Uterus (tissue), 4 donors: ENCODE results near the gene NTRK3. TPM values are rescaled to one million over a fixed set of nuclear protein-coding genes. Genes with fewer than 3 reads are reported as not detected.

Experiments
- DNase-seq, 2 donors: peaks; one replicate each; pipeline ENCODE4 v3.0.0-alpha.2; 2019 to 2020
- H3K27ac ChIP-seq, 2 donors: fragments of 200-600 bp; sonication (generic); 1 replicate in 1 of 2; 2 replicates in 1 of 2; pipeline ENCODE4 v1.5.1; 2016 to 2018
- H3K27me3 ChIP-seq, 2 donors: fragments of 200-600 bp; sonication (generic); one replicate each; pipeline ENCODE4 v1.5.1; 2018 to 2019; ENCODE audit warnings: control low read depth in 1 of 2
- H3K36me3 ChIP-seq, 2 donors: fragments of 200-600 bp; sonication (generic); one replicate each; pipeline ENCODE4 v1.5.1; 2019; ENCODE audit warnings: control low read depth in 1 of 2
- H3K4me1 ChIP-seq, 2 donors: fragments of 200-600 bp; sonication (generic); one replicate each; pipeline ENCODE4 v1.5.1; 2018 to 2019; ENCODE audit warnings: control low read depth in 1 of 2
- H3K4me3 ChIP-seq, 2 donors: fragments of 200-600 bp; sonication (generic); 1 replicate in 1 of 2; 2 replicates in 1 of 2; pipeline ENCODE4 v1.5.1; 2018 to 2019; ENCODE audit warnings: mild to moderate bottlenecking in 1 of 2
- H3K9me3 ChIP-seq, 2 donors: fragments of 200-600 bp; sonication (generic); one replicate each; pipeline ENCODE4 v1.5.1; 2019; ENCODE audit warnings: control low read depth in 1 of 2
- POLR2A ChIP-seq, 2 donors: fragments of 450-650 bp; IDR thresholded peaks; one replicate each; pipeline ENCODE4 v1.6.1; 2016; ENCODE audit warnings: antibody characterized with exemption in 2 of 2, mild to moderate bottlenecking in 1 of 2, moderate library complexity in 1 of 2
- intact Hi-C: fragments of 100-400 bp; cut with DNase I; formaldehyde crosslinking; loops from one replicate; pipeline ENCODE4 v1.15.1; 2023; ENCODE audit warnings: low total_unique reads
- total RNA-seq, 4 donors: library from RNA; depleted of rRNA in 3 of 4; stranded (reverse); fragments of >200 nt in 3 of 4; gene quantifications; one replicate each; pipeline versions ENCODE4 v1.1.0 to v1.2.4, GENCODE V29; 2014 to 2023
- TF ChIP-seq, protein P1 (sequence below), 4 experiments: fragments of 200-600 bp in 2 of 4; fragments of 450-650 bp in 2 of 4; sonication (generic) in 2 of 4; IDR thresholded peaks; one replicate each; pipeline ENCODE4 v1.5.1; 2016 to 2019; ENCODE audit warnings: antibody characterized with exemption in 4 of 4, mild to moderate bottlenecking in 2 of 4, moderate library complexity in 1 of 4
- donor health status: DM: yes; HTN: yes; CAD: no.

The NTRK3 gene
- total RNA-seq, 4 donors from 2014 or later = 6.9 to 47.0 (median 32.5) TPM

DNA sequence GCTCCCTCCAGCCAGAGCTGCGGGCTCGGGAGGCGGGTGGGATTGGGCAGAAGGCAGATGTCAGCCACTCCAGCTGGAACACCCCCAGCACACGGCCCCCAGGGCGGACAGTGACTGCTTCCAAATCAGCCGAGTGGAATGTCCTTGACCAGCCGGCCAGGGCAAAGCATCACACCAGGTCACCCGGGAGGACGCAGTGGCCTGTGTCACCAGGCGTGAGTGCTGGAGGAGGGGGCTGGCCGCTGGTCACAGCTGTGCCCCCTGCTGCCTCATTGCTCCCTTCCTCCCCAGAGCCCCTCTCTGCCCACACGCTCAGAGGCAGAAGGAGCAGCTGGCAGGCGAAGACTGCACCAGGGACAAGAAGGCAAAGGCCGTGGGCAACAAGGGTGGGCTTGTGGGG, 33.5 kb downstream of the NTRK3 start:
- TF ChIP-seq POLR2A (IDR thresholded peaks at IDR 0.05) = no peak
- TF ChIP-seq, protein P1, sequence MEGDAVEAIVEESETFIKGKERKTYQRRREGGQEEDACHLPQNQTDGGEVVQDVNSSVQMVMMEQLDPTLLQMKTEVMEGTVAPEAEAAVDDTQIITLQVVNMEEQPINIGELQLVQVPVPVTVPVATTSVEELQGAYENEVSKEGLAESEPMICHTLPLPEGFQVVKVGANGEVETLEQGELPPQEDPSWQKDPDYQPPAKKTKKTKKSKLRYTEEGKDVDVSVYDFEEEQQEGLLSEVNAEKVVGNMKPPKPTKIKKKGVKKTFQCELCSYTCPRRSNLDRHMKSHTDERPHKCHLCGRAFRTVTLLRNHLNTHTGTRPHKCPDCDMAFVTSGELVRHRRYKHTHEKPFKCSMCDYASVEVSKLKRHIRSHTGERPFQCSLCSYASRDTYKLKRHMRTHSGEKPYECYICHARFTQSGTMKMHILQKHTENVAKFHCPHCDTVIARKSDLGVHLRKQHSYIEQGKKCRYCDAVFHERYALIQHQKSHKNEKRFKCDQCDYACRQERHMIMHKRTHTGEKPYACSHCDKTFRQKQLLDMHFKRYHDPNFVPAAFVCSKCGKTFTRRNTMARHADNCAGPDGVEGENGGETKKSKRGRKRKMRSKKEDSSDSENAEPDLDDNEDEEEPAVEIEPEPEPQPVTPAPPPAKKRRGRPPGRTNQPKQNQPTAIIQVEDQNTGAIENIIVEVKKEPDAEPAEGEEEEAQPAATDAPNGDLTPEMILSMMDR (IDR thresholded peaks at IDR 0.05) = no peak
- no peak for DNase-seq
- H3K27ac ChIP-seq = no peak overlapping the region
- intact Hi-C loops = no loop called here
- no peaks in the 10 kb centered on the region for H3K27me3 ChIP-seq
- no peaks in the 10 kb centered on the region for H3K4me1 ChIP-seq
- no peaks in the 10 kb centered on the region for H3K9me3 ChIP-seq
- no peak overlapping the region for H3K4me3 ChIP-seq
- H3K36me3 ChIP-seq = no peaks in the 10 kb centered on the region

DNA sequence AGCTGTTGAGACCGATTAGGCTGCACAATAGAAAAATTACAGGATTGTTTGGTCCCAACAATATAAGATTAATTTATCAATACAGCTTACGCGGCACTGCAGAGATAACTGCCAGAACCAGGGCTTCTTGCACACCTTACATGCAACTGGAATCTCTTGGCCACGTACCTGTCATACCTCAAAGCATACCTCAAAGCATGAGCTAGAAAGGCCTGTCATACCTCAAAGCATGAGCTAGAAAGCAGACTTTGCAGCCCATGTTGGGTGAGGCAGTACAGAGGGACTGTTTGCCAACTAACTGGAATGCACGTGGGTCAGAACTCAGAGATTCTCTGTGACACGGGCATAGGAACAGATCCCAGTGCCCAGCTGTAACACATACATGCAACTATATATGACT, 34.7 kb downstream of the NTRK3 start:
- Histone ChIP-seq H3K4me1 (no peaks in the 10 kb centered on the region), H3K27ac (no peak overlapping the region), H3K27me3 (no peaks in the 10 kb centered on the region), H3K9me3 (no peaks in the 10 kb centered on the region), H3K4me3 (no peak overlapping the region), H3K36me3 (no peaks in the 10 kb centered on the region)
- DNase-seq = no peak
- intact Hi-C loops = no loop called here
- TF ChIP-seq, protein P1 (IDR thresholded peaks at IDR 0.05) = no peak
- TF ChIP-seq POLR2A (IDR thresholded peaks at IDR 0.05) = no peak

DNA sequence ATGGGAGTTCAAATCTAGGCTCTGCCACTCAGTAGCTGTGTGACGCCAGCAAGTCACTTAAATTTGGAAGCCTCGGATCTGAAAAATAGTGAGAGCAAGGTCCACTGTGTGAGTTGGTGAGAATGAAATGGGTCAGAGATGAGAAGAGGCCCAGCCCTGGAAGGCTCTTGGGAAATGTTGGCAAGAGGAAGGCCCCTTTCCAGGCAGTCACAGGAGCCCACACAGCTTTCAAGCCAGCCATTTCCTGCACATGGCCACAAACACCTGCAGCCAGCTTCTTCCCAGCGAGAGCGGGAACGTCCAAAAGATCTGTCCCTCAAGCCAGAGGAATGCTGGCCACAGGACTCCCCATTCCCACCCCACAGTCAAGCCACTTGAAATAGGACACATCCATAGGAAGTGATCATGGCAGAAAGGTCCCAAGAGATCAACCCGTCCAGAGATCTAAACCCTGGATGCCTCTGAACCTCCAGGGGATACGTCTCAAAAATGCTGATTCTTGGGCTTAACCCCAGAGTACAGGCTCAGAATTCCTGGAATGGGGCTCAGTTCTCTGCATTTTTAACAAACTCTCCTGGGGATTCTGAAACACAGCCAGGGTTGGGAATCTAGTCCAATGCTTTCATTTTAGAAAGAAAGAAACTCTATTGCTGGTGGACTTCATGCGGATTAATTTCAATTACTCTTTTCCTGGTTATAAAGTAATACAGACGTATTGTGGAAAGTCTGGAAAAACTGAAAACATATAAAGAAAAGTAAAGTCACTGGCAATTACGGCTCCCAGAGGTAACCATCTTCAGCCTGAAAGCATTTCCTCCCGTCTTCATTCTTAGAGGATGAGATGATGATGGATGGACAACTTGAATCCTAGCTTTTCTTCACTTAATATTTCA, 35.9 kb downstream of the NTRK3 start:
- H3K27ac ChIP-seq = no peak overlapping the region
- DNase-seq = no peak
- intact Hi-C loops = no loop called here
- H3K4me3 ChIP-seq = no peak overlapping the region
- no peaks in the 10 kb centered on the region for H3K36me3 ChIP-seq
- no peaks in the 10 kb centered on the region for H3K4me1 ChIP-seq
- no peaks in the 10 kb centered on the region for H3K27me3 ChIP-seq
- no peak for TF ChIP-seq POLR2A (IDR thresholded peaks at IDR 0.05)
- TF ChIP-seq, protein P1 (IDR thresholded peaks at IDR 0.05) = no peak
- no peaks in the 10 kb centered on the region for H3K9me3 ChIP-seq

DNA sequence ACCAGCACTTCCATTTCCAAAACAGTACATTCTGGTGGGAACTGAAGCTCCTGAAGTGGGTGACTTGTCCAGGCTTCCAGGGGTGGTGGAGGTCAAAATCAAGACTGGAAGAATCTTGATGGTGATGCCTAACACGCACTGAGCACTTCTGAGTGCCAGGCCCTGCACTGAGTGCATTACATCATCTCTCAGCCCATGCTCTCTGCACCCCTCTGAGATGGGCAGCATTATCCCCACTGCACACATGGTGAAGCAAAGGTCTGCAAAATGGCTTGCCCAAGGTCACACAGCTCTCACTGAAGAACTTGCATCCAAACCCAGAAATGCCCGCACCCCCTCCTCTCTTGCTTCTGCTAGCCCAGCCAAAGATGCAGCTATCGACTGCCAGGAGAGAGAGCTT, 36.9 kb downstream of the NTRK3 start:
- H3K36me3 ChIP-seq = no peaks in the 10 kb centered on the region
- no peak overlapping the region for H3K27ac ChIP-seq
- intact Hi-C loops = no loop called here
- H3K4me3 ChIP-seq = no peak overlapping the region
- no peaks in the 10 kb centered on the region for H3K9me3 ChIP-seq
- H3K27me3 ChIP-seq = no peaks in the 10 kb centered on the region
- TF ChIP-seq, protein P1 (IDR thresholded peaks at IDR 0.05) = no peak
- no peak for TF ChIP-seq POLR2A (IDR thresholded peaks at IDR 0.05)
- no peak for DNase-seq
- H3K4me1 ChIP-seq = no peaks in the 10 kb centered on the region

DNA sequence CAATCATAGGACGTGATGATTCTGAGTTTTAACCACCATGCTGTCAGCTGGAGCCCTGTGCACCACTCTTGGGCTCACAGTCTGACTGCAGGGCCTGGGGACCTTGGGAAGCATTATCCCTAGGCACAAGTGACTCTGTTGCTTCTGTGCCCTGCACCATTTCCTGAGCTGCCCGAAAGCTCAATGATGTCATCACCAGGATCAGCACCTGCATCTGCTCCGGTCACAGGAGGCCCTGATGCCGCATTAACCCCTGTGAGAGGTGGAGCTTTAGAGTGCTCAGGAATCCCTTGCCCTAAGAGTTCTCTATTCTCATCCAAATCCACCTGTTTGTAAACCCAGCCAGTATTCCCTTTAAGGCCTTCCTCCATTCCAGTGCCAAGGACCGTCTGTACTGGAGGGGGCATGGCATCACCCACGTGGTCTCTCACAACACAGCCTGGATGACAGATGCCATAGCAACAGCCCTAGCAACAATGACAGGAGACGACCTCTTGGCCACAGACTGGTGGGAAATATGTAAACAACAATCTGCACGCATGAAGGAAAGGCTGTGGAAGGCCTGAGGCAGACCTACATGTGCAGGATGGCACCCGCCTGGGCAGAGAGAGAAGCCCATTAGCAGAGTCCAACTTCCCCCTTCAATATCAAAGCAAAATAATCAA, 37.9 kb downstream of the NTRK3 start:
- no peaks in the 10 kb centered on the region for H3K36me3 ChIP-seq
- no peak overlapping the region for H3K27ac ChIP-seq
- no peaks in the 10 kb centered on the region for H3K27me3 ChIP-seq
- intact Hi-C loops = no loop called here
- no peak overlapping the region for H3K4me3 ChIP-seq
- TF ChIP-seq POLR2A (IDR thresholded peaks at IDR 0.05) = no peak
- TF ChIP-seq, protein P1 (IDR thresholded peaks at IDR 0.05) = no peak
- H3K9me3 ChIP-seq = no peaks in the 10 kb centered on the region
- no peaks in the 10 kb centered on the region for H3K4me1 ChIP-seq
- DNase-seq = no peak
